Activated effector memory CD4-positive, alpha-beta T cell treated with anti-CD3 and anti-CD28 coated beads, Interleukin-2, amount 50 U/mL, for 16 hours (primary cell): Measurements from ENCODE around the gene ADAMTS7.
"Not testable (repeated sequence)": the region's sequence is repeated elsewhere in the genome, so short reads cannot be mapped to it uniquely, and the experiment has no call there.

Experiments
- DNase-seq: peaks from one replicate; pipeline ENCODE4 v3.0.0-alpha.2; 2020

Gene ADAMTS7

GRCh38 chr15:78828920-78829319, 17.7 kb upstream of the ADAMTS7 start:
- no peak for DNase-seq

- no peak for DNase-seq
Measured at GRCh38 chr15:78822514-78822913, 11.2 kb upstream of the ADAMTS7 start.

GRCh38 chr15:78811825-78812183, 540 bp upstream of the ADAMTS7 start:
- DNase-seq = no peak

- DNase-seq = no peak
Measured at GRCh38 chr15:78810362-78811123, 721 bp downstream of the ADAMTS7 start.

- DNase-seq = no peak
Measured at GRCh38 chr15:78810003-78810361, 1.3 kb downstream of the ADAMTS7 start.

GRCh38 chr15:78808550-78808949, 2.7 kb downstream of the ADAMTS7 start:
- DNase-seq = no peak

- no peak for DNase-seq
Measured at GRCh38 chr15:78807359-78807758, 3.9 kb downstream of the ADAMTS7 start.

GRCh38 chr15:78804391-78804792, 6.9 kb downstream of the ADAMTS7 start:
- DNase-seq = no peak

GRCh38 chr15:78800806-78801205, 10.5 kb downstream of the ADAMTS7 start:
- no peak for DNase-seq

GRCh38 chr15:78800189-78800588, 11.1 kb downstream of the ADAMTS7 start:
- DNase-seq = no peak

- not testable (repeated sequence) for DNase-seq
Measured at GRCh38 chr15:78799102-78799501, 12.2 kb downstream of the ADAMTS7 start.

- DNase-seq = not testable (repeated sequence)
Measured at GRCh38 chr15:78798355-78798754, 12.9 kb downstream of the ADAMTS7 start.

- no peak for DNase-seq
Measured at GRCh38 chr15:78797951-78798350, 13.3 kb downstream of the ADAMTS7 start.

- no peak for DNase-seq
Measured at GRCh38 chr15:78796510-78796909, 14.8 kb downstream of the ADAMTS7 start.

- DNase-seq = no peak
Measured at GRCh38 chr15:78795043-78795442, 16.2 kb downstream of the ADAMTS7 start.

GRCh38 chr15:78794446-78794845, 16.8 kb downstream of the ADAMTS7 start:
- DNase-seq = not testable (repeated sequence)

- DNase-seq = no peak
Measured at GRCh38 chr15:78791357-78791756, 19.9 kb downstream of the ADAMTS7 start.

- DNase-seq = peak; percentile 53
Measured at GRCh38 chr15:78790027-78790426, 21.2 kb downstream of the ADAMTS7 start.

GRCh38 chr15:78789615-78790014, 21.6 kb downstream of the ADAMTS7 start:
- no peak for DNase-seq

GRCh38 chr15:78788016-78788660, 23.1 kb downstream of the ADAMTS7 start:
- no peak for DNase-seq

- not testable (repeated sequence) for DNase-seq
Measured at GRCh38 chr15:78782402-78782801, 28.9 kb downstream of the ADAMTS7 start.

GRCh38 chr15:78781381-78781780, 29.9 kb downstream of the ADAMTS7 start:
- DNase-seq = not testable (repeated sequence)

GRCh38 chr15:78779975-78780374, 31.3 kb downstream of the ADAMTS7 start:
- not testable (repeated sequence) for DNase-seq

GRCh38 chr15:78779176-78779785, 32.0 kb downstream of the ADAMTS7 start:
- DNase-seq = not testable (repeated sequence)
